ENCODE results near the gene ABCG5. TPM values are rescaled to one million over a fixed set of nuclear protein-coding genes. Genes with fewer than 3 reads are reported as not detected.
A peak's percentile ranks its signal among the peaks of the same experiment; 100 is the strongest.

The ABCG5 gene
- total and polyA plus RNA-seq, 2 of the 4 experiments (the other 2 are of a cell fraction): not detected

DNA sequence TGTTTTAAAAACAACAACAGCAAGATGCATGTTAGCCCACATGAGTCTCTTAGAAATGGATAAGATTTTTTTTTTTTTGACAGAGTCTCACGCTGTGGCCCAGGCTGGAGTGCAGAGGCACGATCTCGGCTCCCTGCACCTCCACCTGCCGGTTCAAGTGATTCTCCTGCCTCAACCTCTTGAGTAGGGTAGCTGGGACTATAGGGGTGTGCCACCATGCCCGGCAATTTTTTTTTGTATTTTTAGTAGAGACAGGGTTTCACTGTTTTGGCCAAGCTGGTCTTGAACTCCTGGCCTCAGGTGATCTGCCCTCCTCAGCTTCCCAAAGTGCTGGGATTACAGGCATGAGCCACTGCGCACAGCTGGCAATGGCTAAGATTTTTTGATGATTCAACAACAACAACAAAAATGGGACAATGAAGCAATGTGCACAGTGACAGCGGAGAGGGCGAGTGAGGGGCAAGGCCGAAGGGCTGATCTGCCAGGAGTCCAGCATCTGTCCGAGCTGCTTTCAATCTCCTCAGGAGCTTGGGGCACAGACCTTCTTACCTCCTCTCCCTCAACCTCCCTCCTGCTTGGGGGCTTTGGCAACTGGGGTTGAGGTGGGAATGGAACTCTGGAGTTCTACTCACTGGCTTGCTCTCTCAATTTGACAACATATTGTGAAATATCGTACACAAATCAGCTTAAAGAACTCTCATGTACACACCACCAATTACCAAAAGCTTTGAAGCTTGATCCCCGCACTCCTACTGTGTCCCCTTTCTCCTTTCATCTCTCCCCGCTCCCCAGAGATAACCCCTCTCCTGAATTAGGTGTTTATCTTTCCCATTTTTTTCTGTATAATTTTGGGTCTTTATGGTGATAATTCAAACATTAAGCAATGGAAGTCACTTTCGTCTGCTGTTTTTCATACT, 3.6 kb upstream of the ABCG5 start:
- H3K9ac ChIP-seq (ENCODE audit: low read depth, low read length): no peak overlapping the region
- CTCF ChIA-PET: no interaction called here
- no peak for TF ChIP-seq MXI1 (IDR thresholded peaks at IDR 0.05; ENCODE audit: borderline replicate concordance, low read depth, low read length)
- TF ChIP-seq RCOR1 (IDR thresholded peaks at IDR 0.05; ENCODE audit: insufficient replicate concordance, low read length): no peak
- TF ChIP-seq CEBPB (IDR thresholded peaks at IDR 0.05; ENCODE audit: low read depth, low read length): 0 out of 2 replicates have a peak, but pooled peaks have one; percentile 26
- TF ChIP-seq FOS (IDR thresholded peaks at IDR 0.05; ENCODE audit: low read depth, low read length): no peak
- TF ChIP-seq ELK1 (IDR thresholded peaks at IDR 0.05; ENCODE audit: borderline replicate concordance, low read depth, low read length): no peak
- H3K27ac ChIP-seq (ENCODE audit: insufficient read depth, low read length): no peak overlapping the region
- H3K4me3 ChIP-seq (ENCODE audit: insufficient read depth, low read depth, low read length): no peak overlapping the region
- ATAC-seq (ENCODE audit: low read depth) (no peak), DNase-seq (no peak)
- H4K91ac ChIP-seq (ENCODE audit: insufficient read depth, low read depth, low read length): no peak overlapping the region
- no peak overlapping the region for H4K5ac ChIP-seq (ENCODE audit: low read depth, low read length)
- intact Hi-C loops (cut with micrococcal nuclease) (no loop called here), dilution Hi-C loops (cut with HindIII; ENCODE audit: low sequenced_read_pairs, unreplicated experiment) (no loop called here), in situ Hi-C loops (cut with MboI; ENCODE audit: low sequenced_read_pairs) (no loop called here)
- H3K4me2 ChIP-seq (ENCODE audit: low read depth, low read length): no peak overlapping the region
- no peak overlapping the region for H2AK5ac ChIP-seq (ENCODE audit: low read depth, low read length)
- H3K56ac ChIP-seq (ENCODE audit: extremely low read depth, insufficient read depth, low read length): no peak overlapping the region
- no peaks in the 10 kb centered on the region for H3K36me3 ChIP-seq (ENCODE audit: control insufficient read depth, insufficient read depth, low read length)
- H2BK5ac ChIP-seq (ENCODE audit: low read depth, low read length, poor library complexity, severe bottlenecking): no peak overlapping the region
- no peaks in the 10 kb centered on the region for H3K9me3 ChIP-seq (ENCODE audit: control insufficient read depth, insufficient read depth, low read length)
- no peak overlapping the region for H2BK15ac ChIP-seq (ENCODE audit: low read depth, low read length)
- H2BK120ac ChIP-seq (ENCODE audit: low read depth, low read length): no peak overlapping the region
- H3K9me1 ChIP-seq (ENCODE audit: insufficient read depth, low read length): no peaks in the 10 kb centered on the region
- no peak overlapping the region for H3K18ac ChIP-seq (ENCODE audit: low read depth, low read length)
- BruUV-seq (replicated peaks): no TSS peak
- H3K27me3 ChIP-seq (ENCODE audit: control insufficient read depth, insufficient read depth, low read length): peaks cover 49% of the 10 kb centered on the region
- no peak overlapping the region for H2BK20ac ChIP-seq (ENCODE audit: low read depth, low read length)
- H3K79me1 ChIP-seq (ENCODE audit: low read depth in 1 of 2, low read length in 2 of 2): no peaks in the 10 kb centered on the region
- POLR2A ChIA-PET (ENCODE audit: unreplicated experiment): no interaction called here
- no peaks in the 10 kb centered on the region for H3K4me1 ChIP-seq (ENCODE audit: control insufficient read depth, insufficient read depth, low read length)
- H3K23ac ChIP-seq (ENCODE audit: low read depth, low read length): no peak overlapping the region
- no peak overlapping the region for H3K4ac ChIP-seq (ENCODE audit: low read depth, low read length)
- H4K8ac ChIP-seq (ENCODE audit: low read depth in 2 of 2, low read length in 2 of 2): no peak overlapping the region
- 60% methylated on average over 1 of the region's 14 CpGs; no CpG with 5 or more reads in 1 of the 2 experiments for WGBS, 2 experiments (ENCODE audit: extremely low coverage in 2 of 2, insufficient read length in 1 of 2)
- no peak overlapping the region for H2AFZ ChIP-seq (replicated peaks; ENCODE audit: low read length, poor library complexity)
- no peak overlapping the region for H3K14ac ChIP-seq (replicated peaks; ENCODE audit: low read depth, low read length)
- no peaks in the 10 kb centered on the region for H4K20me1 ChIP-seq (ENCODE audit: insufficient read depth, low read length)
- no peak overlapping the region for H2AK9ac ChIP-seq (replicated peaks; ENCODE audit: low read depth, low read length, poor library complexity)

Data from IMR-90 (cell line).